Activated CD4-positive, CD25-positive, alpha-beta regulatory T cell (primary cell): ENCODE data around the gene KCNC4.

Source experiments
- DNase-seq, 4 experiments: peaks; one replicate each; lab custom pipeline; 2025; lab: John Stamatoyannopoulos, UW

The KCNC4 gene

DNA sequence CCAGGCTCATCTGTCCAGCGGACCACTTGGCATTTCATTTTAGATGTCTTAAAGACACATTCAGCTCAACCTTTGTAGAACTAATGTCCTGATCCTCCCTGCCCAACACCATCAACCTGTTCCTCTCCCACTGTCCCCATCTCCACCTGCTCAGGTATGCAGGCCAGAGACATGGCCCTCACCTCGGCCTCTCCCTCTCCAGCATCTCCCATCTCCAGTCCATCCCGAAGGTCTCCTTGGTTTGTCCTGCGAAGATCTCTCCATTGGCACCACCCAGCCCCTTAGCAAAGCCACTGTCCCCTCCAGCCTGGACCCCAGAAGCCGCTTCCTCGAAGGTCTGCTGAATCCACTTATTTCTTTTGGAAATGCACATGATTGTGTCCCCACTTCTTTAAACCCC is 20.9 kb upstream of the KCNC4 start:
- DNase-seq, result no peak

DNA sequence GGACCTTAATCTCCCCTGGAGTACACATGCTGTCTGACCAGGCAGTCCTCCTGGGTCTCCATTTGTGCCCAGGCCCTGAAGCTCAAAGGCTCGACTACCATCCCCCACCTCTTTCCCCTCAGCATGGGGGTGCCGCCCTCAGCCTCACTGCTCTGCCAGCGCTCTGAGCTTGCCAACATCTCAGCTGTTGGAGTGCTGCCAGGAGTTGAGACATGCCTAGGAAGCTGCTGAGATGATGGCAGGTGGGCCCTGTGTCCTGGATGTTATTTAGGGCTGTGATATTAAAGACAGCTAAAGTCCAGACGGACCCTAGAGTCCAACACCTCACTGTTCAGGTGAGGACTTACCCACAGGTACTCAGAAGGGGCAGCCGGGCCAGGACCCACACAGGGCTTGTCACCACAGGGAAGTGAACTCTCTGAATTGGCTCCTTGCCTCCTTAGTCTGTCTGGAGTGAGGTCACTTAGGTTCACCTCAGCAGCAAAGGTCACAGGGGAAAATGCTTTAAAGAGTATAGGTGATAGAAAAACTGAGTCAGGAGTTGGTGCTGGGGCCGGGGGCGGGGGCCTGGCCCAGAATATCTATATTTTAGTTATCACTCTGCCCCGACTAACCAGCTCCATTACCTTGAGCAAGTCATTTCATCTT is 19.7 kb upstream of the KCNC4 start:
- DNase-seq, result no peak

DNA sequence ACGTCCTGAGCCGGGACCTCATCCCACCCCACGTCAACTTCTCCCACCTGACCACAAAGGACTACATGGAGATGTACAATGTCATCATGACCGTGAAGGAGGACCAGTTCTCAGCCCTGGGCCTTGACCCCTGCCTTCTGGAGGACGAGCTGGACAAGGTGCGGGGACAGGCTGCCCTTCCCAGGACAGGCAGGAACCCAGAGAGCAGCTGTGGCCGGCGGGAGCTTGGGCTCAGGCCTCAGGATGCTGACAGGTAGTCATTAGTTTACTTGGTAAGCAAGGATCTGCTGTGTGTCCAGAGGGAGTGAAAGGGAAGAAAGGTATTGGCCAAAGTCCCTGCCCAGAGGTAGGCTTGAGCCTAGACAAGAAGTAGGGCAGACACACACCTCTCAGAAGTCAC is 17.6 kb upstream of the KCNC4 start:
- DNase-seq, result no peak

DNA sequence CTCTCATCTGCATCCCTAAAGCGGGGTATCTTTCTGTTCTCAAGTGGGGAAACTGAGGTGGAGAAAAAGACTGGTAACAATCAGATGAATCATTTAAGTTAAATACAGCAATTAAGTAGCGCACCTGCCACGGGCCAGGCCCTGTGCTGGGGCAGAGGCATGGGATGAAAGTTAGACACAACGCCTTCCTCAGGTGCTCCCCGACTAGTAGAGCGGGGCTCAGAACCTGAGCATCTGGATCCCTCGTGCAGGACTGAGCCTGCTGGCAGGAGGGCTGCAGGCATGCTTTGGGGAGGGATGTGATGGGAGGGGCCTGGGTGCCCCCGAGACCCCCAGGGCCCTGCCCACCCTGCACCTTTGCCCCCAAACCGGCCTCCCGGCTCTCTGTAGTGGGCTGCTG is 14.9 kb upstream of the KCNC4 start:
- no peak for DNase-seq

DNA sequence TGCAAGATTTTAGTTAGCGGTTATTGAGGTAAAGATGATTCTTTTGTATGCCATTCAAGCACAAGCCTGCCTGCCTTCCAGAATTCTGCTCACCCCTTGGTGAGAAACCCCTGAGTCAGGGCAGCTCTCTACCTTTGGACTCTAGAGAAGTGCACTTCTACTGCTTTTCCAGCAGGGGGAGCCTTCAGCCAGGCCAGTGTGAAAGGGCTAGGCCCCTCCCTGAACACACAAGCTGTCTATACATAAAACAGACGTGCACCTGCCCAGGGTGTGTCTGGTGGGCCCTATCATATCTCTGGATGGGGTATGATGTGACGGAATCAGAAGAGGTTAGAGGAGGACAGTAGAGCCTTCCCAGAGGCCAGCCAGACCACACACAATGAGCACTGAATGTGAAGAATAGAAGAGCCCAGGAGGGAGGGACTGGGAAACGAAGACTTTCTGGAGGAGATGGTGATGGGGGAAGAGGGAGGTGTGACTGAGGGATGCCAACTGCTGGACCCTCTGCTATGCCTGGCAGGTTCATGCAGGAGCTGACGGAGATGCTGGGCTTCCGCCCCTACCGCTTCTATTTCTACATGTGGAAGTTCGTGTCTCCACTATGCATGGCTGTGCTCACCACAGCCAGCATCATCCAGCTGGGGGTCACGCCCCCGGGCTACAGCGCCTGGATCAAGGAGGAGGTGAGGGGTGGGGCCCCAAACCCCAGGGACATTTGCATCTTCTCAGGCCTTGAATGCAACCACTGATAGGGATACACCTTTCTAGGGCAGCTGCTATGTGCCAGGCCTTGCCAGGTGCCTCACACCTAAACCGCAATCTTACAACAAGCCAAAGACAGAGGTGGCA is 13.0 kb upstream of the KCNC4 start:
- peak; percentile 11 to 52 (median 26) for DNase-seq

DNA sequence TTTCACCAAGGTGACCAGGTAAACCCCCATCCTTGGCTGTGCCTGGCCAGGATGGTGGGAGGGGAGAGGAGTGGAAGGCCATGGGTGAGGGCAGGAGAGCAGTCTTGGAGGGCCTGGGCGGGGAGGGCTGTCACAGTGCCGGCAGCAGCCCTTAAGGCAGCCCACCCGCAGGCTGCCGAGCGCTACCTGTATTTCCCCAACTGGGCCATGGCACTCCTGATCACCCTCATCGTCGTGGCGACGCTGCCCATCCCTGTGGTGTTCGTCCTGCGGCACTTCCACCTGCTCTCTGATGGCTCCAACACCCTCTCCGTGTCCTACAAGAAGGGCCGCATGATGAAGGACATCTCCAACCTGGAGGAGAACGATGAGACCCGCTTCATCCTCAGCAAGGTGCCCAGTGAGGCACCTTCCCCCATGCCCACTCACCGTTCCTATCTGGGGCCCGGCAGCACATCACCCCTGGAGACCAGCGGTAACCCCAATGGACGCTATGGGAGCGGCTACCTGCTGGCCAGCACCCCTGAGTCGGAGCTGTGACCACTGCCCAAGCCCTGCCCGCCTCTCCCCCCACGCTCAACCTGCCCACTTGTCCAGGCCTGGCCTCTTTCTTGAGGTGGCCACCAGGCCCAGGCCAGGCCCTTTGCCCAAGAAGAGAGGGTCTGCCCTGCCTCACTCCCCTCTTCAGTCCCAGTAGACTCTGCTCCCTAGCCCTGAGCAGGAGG is 12.0 kb upstream of the KCNC4 start:
- no peak for DNase-seq

DNA sequence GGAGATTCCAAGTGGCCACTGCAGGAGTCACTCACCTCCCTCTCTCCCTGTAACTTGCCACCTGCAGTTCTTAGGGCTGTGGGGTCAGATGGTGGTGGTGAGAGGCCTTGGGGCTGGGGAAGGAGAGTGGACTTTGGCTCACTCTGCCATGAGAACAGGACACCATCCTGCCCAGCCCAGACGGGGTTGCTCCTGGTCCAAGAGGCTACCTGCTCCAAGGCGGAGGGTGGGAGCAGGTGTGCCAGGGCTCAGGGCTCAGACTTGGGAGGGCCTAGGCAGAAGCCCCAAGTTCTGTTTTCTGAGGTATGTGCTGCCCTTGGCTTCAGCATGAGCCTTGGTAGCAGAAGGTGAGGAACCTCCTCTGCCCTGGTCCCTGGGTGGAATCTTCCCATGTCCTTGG is 11.4 kb upstream of the KCNC4 start:
- no peak for DNase-seq

DNA sequence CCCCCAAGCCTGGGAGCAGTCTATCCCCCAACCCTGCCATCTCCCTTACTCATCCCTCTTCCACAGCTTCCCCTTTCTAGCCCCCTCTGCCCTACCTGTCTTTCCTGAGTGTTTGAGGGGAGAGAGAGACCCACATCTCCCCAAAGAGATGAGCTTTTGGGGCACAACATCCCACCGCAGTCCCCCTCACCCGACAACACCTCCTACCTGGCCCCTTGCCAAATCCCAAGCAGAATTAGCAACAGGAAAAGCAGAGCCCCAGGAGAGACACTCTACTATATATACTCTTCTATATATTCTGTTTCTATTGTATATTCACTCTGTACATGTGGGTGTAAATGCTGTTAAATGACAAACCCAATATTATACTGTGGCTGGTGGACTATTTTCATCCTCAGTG is 9.9 kb upstream of the KCNC4 start:
- no peak for DNase-seq

DNA sequence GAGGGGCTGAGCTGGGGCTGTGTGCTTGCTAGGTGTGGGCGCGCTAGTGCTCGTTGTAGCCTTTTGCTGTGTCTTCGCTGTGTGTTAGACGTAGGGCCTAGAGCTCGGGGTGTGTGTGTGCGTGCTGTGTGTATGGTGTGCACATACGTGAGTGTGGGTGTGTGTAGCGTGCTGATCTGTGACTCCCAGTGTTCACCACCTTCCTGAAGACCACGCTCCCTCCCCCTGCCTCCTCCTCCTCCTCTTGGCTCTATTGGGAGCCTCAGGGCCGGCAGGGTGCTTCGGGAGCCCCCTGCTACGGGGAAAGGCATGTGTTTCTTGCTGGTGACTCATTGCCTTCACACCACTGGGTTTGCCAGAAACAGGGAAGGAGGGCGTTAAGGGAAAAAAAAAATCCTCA is 9.4 kb upstream of the KCNC4 start:
- DNase-seq, result no peak

DNA sequence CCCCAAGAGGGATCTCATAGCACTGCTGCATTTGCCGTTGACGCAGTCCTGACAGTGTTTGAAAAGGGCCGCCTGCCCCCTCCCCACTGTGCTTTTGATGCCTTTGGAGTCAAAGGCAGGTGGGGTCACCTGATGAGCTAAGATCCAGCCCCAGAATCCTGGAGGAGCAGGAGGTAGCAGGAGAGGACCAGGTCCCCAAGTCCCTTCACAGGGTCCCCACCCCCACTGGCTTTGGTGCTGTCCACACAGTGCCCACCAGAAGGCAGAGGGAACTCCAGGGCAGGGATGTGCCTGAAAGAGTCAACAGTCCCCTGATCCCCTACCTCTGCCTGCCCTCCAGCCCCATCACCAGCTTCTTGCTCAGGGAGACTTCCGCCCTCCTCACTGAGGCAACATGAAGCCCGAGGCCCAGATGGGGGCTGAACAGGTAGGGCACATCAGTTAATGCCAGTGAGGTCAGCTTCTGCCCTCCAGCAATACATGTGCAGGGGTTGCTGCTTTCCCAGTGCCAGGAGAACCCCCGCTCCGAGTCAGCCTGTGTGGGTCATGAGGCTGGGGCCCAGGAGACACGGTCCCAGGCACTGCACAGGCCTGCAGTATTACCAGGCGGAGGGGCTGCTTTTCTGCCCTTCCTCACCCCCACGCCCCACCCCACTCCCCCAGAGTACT is 8.8 kb upstream of the KCNC4 start:
- DNase-seq, result no peak

DNA sequence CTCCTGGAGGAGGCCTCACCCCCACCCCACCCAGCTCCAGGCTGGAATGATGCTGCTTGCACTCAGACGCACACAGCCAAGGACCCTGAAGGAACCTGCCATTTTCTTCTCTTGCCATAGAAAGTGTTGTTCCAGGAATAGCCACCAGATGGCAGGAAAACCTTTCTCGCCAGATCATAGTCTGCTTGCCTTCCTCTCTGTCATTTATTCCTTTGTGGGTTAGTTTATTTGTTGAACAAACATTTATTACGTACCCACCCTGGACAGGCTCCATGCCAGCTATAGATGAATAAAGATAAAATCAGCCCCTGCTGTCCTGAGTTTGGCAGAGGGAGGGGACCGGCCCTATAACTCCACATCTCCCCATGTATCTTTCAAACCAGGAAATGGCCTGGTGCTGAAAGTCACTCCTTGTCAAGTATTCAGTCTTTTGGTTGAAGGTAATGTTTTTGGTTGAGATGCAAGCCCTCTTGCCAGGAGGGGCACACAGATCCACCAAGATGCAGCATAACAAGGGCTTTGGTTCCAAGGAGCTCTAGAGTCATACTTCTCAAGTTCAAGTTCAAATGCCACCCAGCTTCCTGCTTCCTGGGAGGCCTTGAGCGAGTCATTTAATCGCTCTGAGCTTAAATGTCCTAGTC is 7.0 kb upstream of the KCNC4 start:
- peak; percentile 31 to 45 (median 36) for DNase-seq

DNA sequence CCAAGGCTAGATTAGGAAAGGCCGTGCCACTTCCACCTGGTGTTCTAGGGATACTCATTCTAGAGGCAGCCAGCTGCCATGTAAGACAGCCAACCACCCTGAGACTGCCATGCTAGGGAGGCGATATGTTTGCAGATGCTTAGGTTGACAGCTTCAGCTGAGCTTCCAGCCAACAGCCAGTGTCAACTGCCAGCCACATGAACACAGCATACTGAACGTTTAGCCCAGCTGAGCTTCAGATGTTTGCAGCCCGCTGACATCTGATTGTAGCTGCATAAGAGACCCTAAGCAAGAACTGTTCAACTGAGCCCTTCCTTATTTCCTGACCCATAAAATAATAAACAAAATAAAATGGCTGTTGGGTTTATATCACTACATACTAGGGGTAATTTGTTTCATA is 5.0 kb upstream of the KCNC4 start:
- DNase-seq, result no peak

DNA sequence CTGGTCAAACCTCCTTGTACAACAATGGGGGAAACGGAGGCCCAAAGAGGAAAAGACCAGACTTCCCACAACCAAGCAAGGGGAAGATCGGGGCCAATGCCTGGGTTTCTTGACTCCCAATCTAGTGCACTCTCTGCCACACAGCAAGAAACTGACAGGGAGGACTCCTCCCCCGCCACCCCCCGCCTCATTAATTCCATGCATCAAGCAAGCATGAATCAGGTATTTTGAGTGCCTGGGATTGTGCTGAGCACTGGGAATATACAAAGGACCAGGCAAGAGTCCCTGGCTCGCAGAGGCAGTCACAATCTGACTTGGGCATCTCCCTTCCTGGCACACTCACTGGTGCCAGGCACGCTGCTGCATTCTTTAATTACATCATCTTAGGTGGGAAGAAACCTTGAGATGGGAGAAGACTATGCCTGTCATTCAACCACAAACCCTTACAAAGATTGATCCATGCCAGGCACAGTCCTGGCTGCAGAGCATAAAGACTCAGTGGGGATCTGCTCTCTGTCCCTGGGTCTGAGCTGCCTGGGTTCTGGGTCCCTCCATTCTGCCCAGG is 4.4 kb upstream of the KCNC4 start:
- no peak for DNase-seq

DNA sequence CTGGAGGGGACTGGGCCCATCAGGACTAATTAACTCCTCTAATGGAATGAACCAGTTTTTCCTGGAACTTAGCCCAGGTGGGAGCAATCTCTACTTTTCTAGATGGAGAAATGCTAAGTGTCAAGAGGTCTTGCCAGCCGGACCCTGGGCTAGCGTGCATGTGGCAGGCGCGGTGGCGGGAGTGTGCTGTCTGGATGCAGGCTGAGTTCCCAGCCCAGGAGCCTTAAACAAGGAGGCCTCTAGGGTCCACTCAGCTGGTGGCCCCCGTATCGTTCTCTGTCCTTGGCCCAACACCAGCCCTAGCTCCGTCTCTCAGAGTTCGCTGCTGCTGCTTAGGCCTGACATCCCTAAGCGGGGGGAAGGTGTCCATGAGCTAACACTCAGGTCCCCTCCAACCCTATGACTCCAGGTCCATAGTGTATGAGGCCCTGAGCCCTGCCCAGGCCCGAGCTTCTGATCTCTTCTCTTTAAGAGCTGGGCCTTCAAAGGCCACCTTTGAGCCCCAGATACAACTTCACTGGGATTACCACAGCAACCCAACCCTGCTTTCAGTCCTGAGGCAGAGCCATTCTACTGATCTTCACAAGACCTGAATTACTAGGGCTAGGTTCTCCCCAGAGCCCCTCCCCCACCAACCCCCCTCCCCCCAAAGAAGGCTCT is 3.7 kb upstream of the KCNC4 start:
- DNase-seq, result no peak

DNA sequence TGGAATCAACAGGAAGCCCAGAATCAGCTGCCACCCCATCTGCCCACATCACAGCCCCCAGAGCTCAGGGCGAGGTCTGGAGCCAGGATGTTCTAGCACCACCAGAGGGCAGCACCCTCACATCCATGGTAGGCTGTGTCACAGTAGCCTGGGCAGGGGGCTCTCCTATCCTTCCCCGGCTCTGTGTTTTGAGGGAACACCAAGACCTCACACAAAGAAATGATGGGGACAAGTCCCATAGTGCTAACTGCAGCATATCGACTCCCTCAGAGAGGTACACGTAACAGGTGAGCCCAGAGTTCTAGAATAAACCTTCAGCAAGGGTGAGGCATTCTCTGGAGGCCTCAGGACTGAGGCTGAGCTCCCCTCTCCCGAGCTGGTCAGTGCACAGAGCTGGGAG is 2.3 kb upstream of the KCNC4 start:
- peak; percentile 53 to 64 (median 58) for DNase-seq

DNA sequence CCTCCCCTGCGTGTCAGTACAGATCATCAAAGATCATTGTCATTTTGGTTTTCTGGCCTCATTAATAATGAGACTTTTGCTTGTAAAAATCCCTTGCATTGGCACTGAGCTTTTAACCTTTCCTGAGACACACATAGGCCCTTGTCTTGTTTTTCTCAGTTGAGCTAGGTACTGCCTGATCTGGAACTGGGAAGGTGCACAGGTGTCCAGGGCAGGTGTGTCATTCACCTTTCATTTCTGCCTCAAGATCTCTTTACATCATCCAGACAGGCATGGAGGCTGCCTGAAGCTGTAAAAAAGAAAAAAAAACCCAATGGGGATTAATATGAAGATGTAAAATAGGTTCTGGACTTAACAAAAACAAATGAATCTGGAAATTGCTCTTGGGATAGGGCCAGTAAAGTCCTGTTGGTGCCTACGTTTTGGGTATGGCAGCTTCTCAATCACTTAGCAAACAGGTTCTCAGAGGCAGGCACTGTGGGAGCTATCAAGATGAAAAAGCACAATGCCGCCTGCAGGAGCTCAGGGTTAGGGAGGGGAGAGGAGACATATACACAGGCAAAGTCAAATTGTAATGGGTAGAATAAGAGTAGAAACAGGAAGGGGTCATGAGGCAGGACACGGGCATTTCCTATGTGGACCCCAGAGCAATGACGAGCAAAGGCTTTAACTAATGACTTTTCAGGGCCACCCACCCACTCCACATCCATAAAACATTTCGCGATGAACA is 1.0 kb upstream of the KCNC4 start:
- DNase-seq, result no peak

DNA sequence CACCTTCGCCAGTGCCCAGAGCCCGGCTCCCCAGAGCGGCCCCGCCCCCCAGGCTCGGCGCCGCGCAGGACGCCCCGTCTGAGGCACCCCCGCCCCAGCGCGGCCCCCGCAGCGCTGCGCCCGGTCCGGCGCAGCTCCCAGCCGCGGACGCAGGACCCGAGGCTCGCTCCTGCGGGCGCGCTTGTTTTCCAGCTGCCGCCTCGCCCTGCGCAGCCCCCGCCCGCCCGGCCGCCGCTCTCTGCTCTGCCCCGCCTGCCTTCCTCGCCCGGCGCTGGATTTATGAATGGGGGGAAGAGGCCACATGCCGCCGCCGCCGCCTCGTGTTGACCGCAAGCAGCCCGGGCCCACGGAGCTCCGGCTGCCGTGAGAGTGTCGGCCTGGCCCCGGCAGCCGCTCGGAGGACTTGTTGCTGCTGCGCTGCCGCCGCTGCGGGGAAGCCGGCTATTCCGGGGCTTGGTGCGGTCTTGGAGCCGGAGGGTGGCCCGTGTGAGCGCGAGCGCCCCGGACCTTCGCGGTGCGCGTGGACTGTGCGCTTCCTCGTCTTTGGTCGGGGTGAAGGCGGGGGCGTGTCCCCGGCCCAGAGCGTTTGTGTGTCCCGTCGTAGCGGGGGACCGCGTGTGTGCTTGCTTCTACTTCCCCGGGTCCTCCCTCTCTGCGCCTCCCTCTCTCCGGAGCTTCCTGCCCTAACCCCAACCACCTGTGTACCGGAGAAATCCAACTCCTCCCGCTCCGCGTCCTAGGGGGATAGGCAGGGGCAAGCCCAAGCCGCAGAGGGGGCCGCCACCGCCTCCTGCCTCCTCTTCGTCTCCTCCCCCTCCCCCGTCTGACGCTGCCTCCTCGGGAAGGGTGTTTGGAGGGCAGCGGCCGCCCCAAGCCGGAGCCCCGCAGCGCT is 736 bp downstream of the KCNC4 start:
- peak in 3 of 4 experiments; percentile 23 to 38 (median 28) for DNase-seq

DNA sequence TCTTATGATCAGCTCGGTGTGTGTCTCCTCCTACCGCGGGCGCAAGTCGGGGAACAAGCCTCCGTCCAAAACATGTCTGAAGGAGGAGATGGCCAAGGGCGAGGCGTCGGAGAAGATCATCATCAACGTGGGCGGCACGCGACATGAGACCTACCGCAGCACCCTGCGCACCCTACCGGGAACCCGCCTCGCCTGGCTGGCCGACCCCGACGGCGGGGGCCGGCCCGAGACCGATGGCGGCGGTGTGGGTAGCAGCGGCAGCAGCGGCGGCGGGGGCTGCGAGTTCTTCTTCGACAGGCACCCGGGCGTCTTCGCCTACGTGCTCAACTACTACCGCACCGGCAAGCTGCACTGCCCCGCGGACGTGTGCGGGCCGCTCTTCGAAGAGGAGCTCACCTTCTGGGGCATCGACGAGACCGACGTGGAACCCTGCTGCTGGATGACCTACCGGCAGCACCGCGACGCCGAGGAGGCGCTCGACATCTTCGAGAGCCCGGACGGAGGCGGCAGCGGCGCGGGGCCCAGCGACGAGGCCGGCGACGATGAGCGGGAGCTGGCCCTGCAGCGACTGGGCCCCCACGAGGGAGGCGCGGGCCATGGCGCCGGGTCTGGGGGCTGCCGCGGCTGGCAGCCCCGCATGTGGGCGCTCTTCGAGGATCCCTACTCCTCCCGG is 1.5 kb downstream of the KCNC4 start:
- peak in 2 of 4 experiments; percentile 23 to 36 for DNase-seq
